Measurements from ENCODE around the gene TENT4B.

DNA sequence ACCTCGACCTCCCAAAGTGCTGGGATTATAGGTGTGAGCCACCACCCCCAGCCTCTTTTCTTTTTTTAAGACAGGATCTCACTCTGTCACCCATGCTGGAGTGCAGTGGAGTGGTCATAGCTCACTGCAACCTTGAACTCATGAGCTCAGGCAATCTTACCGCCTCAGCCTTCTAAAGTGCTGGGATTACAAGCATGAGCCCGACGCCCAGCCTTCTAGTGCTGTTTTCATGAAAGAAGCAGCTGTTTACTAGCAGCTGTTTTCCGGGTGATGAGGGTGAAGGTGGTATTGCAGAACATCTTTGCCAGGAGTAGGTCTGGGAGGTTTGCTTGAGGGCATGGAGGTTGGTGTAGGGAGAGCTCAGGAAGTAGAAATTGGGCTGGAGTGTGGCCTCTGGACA lies 115.2 kb downstream of the TENT4B start:
- TF ChIP-seq POLR2A (IDR thresholded peaks at IDR 0.05), result no peak
- TF ChIP-seq, protein P1, sequence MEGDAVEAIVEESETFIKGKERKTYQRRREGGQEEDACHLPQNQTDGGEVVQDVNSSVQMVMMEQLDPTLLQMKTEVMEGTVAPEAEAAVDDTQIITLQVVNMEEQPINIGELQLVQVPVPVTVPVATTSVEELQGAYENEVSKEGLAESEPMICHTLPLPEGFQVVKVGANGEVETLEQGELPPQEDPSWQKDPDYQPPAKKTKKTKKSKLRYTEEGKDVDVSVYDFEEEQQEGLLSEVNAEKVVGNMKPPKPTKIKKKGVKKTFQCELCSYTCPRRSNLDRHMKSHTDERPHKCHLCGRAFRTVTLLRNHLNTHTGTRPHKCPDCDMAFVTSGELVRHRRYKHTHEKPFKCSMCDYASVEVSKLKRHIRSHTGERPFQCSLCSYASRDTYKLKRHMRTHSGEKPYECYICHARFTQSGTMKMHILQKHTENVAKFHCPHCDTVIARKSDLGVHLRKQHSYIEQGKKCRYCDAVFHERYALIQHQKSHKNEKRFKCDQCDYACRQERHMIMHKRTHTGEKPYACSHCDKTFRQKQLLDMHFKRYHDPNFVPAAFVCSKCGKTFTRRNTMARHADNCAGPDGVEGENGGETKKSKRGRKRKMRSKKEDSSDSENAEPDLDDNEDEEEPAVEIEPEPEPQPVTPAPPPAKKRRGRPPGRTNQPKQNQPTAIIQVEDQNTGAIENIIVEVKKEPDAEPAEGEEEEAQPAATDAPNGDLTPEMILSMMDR (IDR thresholded peaks at IDR 0.05), result no peak

Data from Peyer's patch (tissue), 4 donors.